NK-92 treated with Interleukin-12 subunit alpha and Interleukin-12 subunit beta, amount 100 ng/mL, for 24 hours (cell line): ENCODE data around the gene PLIN3.
"Not testable (repeated sequence)": the region's sequence is repeated elsewhere in the genome, so short reads cannot be mapped to it uniquely, and the experiment has no call there.

Experiments used
- DNase-seq: peaks from one replicate; lab custom pipeline; 2025; lab: John Stamatoyannopoulos, UW

The PLIN3 gene

DNA sequence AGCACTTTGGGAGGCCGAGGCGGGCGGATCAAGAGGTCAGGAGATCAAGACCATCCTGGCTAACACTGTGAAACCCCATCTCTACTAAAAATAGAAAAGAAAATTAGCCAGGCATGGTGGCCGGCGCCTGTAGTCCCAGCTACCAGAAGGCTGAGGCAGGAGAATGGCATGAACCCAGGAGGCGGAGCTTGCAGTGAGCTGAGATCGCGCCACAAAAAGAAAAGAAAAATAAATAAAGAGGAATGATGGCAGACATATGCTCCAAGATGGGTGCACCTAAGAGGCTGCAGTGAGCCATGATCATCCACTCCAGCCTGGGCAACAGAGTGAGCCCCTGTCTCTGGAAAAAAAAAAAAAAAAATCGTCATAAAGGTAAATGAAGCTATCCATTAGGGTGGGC, 21.5 kb downstream of the PLIN3 start:
- DNase-seq = not testable (repeated sequence)

DNA sequence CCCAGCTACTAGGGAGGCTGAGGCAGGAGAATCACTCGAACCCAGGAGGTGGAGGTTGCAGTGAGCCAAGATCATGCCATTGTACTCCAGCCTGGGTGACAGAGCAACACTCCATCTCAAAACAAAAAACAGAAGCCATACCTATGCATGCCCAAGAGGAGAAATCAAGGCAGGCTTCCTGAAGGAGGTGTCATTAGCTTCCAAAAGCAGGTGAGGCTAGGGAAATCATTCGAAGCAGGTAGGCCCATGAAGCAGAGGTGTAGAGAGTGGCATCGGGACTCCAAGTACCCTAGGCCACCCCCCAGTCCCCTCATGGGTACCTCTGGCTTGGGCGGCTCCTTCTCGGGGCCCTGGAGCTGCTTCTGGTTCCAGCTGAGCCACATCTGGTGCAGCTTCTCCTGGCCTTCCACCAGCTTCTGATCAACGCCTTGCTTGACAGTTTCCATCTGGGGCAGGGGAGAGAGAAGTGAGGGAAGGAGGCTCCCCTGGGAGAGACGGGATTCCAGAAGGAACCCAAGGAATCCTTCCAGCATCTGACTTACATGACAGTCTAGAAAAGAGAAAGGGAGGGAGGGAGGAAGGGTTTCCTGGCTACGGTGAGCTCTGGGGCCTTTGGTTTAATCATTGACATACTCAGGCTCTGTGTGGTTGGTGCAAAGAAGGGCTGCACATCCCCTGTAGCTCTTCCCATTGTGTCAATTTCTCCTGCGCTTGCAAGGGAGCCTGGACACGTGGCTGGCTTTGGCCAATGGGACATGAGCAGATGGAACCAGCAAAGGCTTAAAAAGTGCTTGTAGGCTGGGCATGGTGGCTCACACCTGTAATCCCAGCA, 22.9 kb downstream of the PLIN3 start:
- no peak for DNase-seq

GRCh38 chr19:4843647-4843965, 23.9 kb downstream of the PLIN3 start:
- no peak for DNase-seq

DNA sequence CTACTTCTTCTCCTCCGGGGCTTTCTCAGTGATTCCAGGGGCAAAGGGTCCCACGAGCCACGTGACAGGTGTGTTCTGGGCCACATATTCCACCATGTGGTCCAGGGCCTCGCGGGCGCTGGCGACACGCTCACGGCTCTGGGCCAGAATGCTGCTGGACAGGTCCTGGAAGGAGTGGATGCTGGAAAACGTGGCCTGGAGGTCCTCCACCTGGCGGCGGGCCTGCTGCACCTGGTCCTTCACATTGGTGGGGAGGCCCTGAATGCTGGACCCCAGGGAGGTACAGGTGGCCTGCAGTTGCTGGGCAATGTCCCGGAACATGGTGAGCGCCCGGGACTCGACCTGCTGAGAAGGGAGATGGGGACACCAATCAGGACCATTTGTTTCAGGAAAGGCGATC, 28.3 kb downstream of the PLIN3 start:
- DNase-seq = no peak

- no peak for DNase-seq
These were observed 34.7 kb downstream of the PLIN3 start for GRCh38 chr19:4832776-4833175.

- not testable (repeated sequence) for DNase-seq
These were observed 35.5 kb downstream of the PLIN3 start for GRCh38 chr19:4831979-4832340.

- peak; percentile 59 for DNase-seq
These were observed 36.0 kb downstream of the PLIN3 start, which contains the start of gene TICAM1 for GRCh38 chr19:4831304-4831978. TICAM1 (minus strand) TSS chr19:4831712; CDS start chr19:4818377, 13,335 bp downstream.

- no peak for DNase-seq
These were observed 36.6 kb downstream of the PLIN3 start for GRCh38 chr19:4830768-4831265.

- DNase-seq = no peak
These were observed 37.1 kb downstream of the PLIN3 start for GRCh38 chr19:4830332-4830731.

- no peak for DNase-seq
These were observed 38.3 kb downstream of the PLIN3 start for GRCh38 chr19:4829001-4829712.

GRCh38 chr19:4823577-4823976, 43.9 kb downstream of the PLIN3 start:
- no peak for DNase-seq

- DNase-seq = not testable (repeated sequence)
These were observed 45.1 kb downstream of the PLIN3 start for GRCh38 chr19:4822354-4822753.

DNA sequence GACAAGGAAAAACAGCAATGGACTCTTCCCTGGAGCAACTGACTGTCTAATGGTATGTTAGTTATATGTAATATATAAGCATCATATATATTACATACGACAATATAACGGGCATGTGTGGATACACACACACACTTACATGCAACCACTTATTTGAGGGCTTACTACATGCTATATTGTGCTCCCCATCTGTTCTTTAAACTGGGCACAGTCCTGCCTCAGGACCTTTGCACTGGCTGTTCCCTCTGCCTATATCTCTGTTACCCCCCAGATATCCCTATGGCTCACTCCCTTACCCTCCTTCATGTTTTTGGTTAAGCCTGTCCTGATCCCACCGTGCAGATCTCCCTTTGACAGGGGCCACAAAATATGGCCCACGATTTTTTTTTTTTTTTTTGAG, 46.2 kb downstream of the PLIN3 start:
- DNase-seq = no peak

DNA sequence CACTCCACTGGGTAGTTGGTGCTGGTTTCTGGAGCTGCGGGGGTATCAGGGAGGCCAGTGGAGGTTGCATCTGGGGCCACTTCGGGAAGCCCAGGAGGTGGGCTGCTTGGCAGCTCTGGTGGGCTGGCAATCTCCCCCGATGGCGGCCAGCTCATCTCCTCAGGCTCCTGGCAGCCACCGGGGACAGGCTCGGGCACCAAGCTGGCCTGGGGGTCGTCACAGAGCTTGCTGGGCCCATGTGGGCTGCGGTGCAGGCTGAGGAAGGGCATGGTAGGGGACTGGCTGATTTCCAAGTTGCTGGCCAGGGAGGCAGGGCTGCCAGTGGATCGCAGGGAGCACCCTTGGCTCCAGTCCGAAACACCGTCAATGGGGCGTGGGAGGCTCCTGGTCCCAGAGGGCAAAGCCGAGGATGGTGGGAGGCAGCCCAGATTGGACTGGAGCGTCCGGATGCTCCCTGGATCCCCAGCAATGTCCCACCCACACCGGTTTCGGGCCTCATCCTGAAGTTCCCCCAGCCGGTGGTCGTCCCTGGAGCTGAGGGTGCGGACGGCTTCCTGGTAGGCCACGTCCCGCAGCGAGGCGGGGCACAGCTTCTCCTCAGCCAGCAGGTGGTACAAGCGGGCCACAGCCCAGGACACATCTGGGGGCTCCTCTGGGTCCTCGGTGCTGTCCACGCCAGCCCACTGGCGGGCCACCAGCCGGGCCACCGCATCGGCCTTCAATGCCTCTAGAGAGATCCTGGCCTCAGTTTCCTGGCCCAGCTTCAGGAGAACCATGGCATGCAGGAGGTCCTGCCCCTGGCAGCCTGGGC, 49.8 kb downstream of the PLIN3 start:
- no peak for DNase-seq

DNA sequence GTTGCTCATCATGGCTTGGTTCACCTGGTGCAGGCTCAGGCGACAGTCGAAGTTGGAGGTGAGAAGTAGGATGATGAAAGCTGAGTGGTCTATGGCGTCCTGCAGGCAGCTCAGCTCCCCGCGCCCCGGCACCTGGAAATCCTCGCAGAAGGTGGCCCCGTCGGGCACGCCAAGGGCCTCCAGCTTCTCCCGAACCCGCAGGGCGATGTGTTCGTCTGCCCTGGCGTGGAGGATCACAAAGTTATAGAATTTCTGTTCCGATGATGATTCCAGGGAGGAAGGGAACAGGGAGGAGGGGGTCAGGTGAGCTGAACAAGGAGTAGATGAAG, 50.6 kb downstream of the PLIN3 start:
- no peak for DNase-seq

DNA sequence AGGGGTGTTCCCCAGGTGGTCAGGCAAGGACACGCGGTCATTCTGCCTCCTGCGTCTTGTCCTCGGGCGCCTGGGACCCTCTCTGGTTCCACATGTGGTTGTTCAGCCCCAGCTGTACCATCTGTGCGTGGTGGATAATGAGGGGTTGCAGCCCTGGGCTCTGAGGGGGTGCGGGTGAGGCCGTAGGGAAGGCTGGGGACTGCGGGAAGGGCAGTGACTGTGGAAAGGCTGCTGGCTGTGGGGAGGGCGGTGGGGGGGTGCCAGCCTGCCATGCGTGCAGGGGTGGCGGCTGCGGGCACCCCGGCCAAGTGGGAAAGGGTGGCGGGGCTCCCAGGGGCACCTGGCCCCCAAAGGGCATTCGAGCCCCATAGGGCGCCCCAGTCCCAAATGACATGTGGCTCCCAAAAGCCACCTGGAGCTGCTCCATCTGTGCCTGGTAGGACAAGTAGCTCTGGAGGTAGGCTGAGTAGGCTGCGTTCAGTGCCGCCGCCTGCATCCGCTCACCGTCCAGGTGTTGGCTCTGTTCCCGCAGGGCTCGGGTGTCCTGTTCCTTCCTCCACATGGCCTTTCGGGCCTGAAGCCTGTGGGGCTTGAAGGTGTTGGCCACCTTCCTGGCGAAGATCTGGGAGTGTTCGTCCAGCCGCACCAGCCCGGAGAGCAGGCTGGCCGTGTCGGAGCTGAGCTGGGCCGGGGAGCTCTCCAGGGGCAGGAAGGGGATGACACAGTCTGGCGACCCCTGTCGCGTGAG, 51.1 kb downstream of the PLIN3 start:
- no peak for DNase-seq

DNA sequence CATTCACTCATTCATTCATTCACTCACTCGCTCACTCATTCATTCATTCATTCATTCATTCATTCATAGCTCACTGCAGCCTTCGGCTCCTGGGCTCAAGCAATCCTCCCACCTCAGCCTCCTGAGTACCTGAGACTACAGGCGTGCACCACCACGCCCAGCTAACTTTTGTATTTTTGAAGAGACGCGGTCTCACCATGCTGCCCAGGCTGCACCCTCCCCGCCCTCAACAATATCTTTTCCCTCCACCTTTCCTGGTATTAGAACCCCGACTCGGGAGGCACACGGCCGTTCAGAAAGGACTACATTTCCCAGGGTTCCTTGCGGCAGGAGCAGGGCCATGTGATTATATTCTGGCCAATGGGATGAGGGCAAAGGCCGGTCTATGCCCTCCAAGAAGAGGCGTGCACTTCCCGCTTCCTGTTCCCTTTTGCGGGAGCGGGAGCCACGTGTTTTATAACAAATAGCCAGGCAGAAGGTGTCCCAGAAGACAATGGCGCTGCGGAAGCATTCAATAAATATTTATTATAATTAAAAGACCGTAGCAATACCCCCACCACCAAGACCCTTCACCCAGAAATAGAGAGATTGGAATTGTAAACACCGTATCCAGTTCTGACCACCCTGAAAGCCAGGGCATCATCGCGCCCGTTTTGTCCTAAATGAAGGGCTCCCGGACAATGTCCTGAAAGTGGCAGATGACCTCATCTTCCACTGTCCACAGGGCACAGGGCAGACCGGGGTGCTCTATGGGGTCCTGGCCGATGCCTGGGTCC, 51.9 kb downstream of the PLIN3 start:
- peak; percentile 73 for DNase-seq

- no peak for DNase-seq
These were observed 52.6 kb downstream of the PLIN3 start for GRCh38 chr19:4814625-4815425.

GRCh38 chr19:4811328-4812131, 55.9 kb downstream of the PLIN3 start:
- DNase-seq = peak; percentile 75
